DMS 273 (cell line): ENCODE measurements around the gene MYL6.
A peak's percentile ranks its signal among the peaks of the same experiment; 100 is the strongest.

ENCODE experiments used
- DNase-seq: peaks from one replicate; lab custom pipeline; 2025; ENCODE audit not compliant: unreplicated experiment; lab: John Stamatoyannopoulos, UW

The MYL6 gene

DNA sequence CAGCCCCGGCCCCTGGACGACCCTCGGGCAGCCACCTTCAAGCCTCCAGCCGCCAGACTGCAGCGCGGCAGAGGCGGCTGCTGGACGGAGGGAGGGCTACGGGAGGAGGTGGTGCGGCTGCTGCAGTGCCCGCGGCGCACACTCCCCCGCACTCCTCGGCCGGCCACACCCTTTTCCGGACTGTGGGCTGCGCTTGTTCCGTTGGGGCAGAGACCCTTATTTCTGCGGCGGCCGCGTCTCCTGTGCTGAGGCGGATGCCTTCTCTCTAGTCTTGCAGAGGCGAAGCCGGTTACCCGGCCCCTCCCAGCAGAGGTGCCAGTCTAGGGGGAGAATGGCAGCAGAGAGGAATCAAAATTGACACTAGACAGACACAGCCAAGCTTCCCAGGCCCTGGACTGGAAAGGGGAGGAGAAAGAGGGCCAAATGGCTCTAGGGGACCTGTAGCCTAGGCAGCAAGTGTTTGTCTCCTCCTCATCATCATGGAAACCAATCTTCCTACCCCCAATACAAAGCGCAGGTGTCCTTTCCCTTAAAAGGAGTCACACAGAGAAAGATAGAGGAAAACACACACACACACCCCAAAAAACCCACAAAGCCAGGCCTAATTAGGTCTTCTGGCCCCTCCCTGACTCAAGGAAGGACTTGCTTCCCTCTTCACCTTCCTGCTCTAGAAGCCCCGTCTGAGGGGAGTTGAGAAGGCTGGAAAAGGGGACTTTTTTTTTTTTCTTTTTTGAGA lies 28.8 kb upstream of the MYL6 start:
- DNase-seq, result peak; percentile 55

DNA sequence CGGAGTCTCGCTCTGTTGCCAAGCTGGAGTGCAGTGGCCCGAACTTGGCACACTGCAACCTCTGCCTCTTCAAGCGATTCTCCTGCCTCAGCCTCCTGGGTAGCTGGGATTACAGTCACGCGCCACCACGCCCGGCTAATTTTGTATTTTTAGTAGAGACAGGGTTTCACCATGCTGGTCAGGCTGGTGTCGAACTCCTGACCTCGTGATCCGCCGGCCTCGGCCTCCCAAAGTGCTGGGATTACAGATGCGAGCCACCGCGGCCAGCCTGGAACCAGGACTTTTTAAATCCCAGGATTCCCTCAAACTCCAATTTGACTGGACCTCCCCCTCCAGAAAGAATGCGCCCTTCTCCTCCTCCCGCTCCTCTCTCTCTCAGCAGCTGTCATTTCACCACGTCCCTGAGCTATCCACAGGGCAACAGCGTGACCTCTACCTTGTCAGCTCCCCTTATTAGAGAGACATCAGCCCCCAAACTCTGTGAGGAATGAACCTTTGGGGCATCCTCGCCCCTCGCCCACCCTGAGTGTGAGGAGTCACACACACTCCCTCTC lies 28.1 kb upstream of the MYL6 start:
- no peak for DNase-seq

DNA sequence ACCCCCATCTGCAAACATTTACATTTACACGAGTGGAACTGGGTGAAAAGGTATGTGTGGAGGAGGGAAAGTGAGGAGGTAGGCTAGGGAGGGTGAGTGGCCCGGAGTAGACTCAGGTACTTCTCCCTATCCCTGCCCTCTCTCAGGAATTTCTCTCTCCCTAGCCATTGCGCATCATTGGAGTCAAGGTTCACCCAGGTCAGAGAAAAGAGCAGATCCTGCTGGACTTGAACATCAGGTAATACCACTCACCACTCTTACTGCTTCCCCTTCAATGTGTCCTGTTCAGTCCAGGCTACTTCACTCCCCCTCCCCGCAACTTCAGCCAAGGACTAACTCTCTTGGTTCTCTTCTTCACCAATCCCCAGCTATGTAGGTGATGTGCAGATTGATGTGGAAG lies 27.3 kb upstream of the MYL6 start:
- no peak for DNase-seq

DNA sequence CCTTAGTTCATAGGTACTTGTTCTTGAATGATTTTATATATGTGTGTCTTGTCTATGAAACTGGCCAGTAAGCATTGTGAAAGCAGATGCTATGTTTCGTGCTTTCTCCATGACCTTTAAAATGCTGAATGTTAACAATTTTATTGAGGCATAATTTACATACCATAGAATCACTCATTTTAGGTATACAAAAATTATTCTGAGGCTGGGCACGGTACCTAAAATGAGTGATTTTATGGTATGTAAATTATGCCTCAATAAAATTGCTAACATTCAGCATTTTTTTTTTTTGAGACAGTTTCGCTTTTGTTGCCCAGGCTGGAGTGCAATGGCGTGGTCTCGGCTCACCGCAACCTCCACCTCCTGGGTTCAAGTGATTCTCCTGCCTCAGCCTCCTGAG lies 23.3 kb upstream of the MYL6 start:
- DNase-seq, result no peak

DNA sequence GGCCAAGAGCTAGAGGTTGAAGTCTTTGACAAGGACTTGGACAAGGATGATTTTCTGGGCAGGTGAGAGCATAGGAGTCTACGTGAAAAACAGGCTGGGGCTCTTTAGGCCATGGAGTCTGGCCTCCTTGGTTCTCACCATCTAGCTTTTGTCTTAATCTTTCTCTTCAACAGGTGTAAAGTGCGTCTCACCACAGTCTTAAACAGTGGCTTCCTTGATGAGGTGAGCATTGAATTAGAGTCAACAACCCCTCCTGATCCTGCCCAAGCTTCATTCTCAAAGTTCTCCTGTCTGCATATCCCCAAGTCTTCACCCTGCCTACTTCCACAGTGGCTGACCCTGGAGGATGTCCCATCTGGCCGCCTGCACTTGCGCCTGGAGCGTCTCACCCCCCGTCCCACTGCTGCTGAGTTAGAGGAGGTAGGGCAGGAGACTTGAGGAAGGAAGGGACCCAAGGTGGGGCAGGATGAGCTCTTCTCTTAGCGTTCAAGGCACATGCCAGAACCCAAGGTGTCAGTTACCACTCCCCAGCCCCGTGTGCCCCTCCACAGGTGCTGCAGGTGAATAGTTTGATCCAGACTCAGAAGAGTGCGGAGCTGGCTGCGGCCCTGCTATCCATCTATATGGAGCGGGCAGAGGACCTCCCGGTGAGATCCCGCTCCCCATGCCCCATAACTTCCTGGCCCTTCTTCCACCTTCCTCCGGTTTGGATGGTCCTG lies 20.1 kb upstream of the MYL6 start:
- DNase-seq, result no peak

DNA sequence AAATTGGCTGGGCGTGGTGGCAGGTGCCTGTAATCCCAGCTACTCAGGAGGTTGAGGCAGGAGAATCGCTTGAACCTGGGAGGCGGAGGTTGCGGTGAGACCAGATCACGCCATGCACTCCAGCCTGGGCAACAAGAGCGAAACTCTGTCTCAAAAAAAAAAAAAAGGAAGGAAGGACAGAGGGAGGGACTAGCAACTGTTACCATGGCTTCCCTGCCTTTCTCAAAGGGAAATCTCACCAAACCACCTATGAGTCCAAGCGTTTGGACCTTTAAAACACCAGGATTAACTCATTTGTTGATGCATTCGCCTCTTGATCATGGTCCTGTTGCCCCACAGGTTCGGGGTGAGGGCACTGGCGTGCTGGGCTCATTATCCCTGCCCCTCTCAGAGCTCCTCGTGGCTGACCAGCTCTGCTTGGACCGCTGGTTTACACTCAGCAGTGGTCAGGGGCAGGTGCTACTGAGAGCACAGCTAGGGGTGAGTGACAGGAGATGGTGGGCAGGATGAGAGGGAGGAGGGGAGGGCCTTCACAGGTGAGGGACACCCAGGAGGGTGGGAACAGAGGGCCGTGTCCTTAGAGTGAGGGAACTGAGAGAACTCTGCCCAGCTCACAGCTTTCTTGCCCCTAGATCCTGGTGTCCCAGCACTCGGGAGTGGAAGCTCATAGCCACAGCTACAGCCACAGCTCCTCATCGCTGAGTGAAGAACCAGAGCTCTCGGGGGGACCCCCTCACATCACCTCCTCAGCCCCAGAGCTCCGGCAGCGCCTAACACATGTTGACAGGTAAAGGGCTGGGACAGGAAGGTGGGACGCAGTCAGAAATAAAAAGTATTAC lies 16.0 kb upstream of the MYL6 start:
- DNase-seq, result no peak

DNA sequence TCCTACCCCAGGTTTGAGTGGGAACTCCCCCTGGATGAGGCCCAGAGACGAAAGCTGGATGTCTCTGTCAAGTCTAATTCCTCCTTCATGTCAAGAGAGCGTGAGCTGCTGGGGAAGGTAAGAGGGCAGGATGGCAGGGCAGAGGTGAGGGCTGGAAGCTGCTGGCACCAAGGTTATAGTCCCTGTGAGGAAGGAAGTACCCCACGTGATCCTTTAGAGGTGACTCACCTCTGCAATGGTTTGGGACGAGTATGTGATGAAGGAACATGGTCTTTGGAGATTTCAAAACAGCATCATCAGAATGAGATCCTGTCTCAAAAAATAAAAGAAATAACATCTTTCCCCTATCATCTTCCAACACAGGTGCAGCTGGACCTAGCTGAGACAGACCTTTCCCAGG lies 14.9 kb upstream of the MYL6 start:
- no peak for DNase-seq

DNA sequence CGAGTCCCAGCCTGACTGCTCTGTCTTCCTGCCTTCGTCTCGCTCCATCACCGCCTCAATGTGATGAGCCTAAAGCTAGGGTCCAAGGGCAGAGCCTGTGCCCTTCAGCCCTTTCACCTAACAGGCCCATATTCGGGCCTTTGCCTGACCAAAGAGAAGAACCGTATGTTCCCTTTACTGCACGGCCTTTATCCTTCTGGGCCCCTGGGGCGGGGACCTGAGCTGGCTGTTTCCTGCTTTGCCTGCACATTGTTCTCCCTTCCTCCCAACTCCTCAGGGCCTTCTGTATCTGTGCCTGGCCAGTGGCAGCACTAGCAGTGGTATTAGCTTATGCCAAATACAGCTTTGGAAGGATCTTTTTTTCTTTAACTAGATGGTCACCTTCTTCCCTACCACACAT lies 14.3 kb upstream of the MYL6 start:
- no peak for DNase-seq

DNA sequence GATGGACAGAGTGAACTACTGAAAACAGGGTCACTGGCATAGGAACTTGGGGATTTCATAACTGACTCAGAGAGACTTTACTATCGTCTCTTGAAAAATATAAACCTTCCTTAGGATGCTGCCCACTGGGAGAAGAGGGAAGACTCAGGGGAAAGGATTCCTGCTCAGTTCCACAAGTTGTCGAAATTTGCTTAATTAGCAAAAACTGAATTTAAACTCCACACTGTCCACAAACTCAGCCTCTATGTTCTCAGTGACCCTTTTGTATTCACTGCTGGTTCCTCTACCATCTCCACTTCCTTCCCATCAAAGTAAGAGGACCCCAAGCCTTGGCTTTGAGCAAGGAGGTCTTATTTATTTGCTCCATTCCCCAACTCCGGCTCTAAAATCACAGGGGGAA lies 12.9 kb upstream of the MYL6 start:
- no peak for DNase-seq

DNA sequence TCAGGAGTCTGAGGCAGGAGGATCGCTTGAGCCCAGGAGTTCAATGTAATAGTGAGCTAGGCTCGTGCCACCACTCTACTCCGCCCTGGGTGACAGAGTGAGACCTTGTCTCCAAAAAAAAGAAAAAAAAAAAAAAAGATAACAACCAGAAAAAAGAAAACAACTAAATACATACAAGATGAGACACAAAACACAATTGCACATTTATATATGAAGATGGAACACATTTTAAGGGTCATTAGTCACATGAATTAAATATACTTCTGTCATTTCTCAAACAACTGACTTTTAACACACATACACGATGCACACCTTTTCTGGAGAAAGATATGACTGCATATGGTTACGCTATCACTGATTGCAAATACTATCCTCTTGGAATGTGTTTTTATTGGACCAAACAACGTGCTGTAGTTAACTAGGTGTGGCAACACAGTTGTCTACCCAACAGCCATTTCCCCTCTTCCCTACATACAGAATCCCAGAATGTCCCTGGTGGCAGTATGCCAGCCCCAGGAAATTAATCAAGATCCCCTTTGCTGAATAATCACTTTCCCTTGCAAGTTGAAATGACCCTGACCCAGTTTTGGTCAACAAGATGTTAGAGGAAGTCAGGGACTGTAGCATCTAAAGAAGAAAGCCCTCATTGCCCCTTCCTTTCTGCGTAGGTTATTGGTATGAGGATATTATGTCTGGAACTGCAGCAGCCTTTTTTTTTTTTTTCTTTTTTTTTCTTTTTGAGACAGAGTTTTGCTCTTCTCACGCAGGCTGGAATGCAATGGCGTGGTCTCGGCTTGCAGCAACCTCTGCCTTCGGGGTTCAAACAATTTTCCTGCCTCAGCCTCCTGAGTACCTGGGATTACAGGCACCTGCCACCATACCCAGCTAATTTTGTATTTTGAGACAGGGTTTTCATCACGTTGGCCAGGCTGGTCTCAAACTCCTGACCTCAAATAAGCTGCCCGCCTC lies 11.4 kb upstream of the MYL6 start:
- DNase-seq, result peak; percentile 13

DNA sequence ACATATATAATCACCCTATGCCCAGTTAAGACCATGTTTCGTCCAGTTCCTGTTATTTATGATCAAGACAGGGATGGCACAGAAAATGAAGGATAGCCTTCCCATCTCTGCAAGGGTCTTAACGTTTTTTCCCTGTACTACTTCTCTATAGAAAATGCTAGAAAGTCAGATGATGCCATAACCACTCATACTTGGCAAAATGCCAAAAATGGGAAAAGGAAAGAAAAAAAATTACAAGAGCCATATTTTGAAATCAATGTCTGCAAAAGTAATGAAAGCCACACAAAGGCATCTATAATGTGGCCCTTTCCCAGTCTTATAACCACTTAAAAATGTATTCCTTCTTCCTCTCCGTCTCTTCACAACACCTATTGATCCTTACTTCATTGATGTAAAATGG lies 7.6 kb upstream of the MYL6 start:
- peak; percentile 15 for DNase-seq

DNA sequence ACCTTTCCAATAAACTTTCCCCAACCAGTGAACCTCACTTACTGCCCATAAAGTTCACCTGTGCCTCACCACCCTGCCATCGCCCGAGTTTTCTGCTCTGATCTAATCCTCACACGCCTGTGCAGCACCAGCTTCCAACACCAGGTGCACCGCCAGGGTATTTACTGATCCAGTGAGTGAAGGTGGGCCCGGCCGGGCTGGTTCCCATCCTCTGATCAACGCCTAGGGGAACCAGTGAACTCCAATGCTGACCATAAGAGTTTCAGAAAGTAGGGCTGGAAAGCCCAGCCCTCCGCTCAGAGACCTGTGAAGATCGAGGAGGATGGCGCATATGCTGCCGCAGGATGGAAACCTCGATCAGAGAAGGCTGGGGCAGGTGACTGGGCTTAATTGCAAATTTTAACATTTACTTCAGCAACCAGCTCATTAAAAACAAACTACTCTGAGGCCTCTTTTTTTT lies 6.5 kb upstream of the MYL6 start:
- peak; percentile 76 for DNase-seq

DNA sequence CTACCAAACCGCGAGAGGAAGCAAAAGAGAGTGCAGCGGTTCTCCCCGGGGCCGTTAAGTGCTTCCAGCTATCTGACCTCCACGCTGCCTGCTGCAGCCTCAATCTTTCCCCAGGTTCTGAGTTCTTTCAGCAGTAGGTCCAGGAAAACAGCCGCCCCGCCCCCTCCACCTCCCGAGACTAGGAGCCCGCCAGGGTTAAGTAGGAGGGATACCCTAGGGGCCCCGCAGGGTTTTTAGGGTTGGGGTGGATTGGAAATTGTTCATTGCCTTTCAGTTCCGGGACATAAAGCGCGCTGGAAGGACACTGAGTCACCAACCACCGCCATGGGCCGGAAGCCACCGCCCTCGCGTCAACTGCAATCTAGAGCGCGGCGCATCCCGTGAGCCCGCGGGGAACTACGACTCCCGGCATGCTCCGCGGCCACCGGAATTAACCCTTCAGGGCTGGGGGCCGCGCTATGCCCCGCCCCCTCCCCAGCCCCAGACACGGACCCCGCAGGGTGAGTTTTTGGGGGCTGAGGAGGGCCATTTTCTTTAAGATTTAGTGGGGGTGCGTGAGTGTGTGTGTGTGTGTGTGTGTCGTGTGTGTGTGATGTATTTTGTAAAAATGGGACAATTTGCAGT lies 5.9 kb upstream of the MYL6 start, which contains the start of gene MYL6B:
MYL6B (plus strand) TSS at position 456 of the 624 bp plus-strand sequence. CDS start 1,332 bp downstream, outside the sequence.
- DNase-seq, result peak; percentile 93

DNA sequence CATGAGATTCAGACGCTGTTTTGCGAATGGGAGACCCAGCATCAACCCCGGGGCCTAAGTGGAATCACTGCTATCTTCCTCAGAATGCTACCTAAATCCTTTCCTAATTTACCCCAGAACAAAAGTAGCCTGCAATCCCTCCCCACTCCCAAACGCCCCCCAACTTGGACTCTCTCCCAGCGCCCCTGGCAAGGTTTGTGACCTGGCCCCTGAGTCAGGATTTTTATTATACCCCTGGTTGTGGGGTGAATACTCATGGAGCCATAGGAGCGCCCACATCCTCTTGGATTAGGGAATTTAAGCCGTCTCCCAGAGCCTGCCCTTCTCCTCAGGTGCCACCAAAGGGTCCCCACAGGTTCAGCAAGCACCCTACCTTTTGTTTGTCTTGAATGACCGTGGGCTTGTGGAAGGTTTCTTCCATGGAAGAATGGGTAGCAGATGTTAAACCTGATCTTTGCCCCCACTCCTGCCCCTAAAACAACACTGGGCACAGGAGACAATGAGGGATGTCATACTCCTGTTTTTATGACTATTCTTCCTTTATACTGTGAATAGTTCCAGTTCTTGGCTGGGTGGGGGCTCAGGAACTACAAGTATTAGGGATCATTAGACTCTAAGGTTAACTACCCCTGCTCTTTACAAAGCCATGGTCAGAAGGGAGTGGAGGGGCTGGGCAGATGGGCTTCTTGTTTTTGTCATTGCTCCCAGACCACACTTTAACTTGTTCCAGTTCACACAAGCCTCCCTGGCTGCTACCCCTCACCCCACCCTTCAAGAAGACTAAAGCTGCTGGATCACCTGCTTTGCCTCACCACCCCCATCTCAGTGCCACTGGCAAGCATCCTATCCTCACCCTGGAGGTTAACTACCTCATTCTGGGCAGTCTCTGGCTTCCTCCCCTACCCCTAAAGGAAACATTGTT lies 5.1 kb upstream of the MYL6 start:
- no peak for DNase-seq

DNA sequence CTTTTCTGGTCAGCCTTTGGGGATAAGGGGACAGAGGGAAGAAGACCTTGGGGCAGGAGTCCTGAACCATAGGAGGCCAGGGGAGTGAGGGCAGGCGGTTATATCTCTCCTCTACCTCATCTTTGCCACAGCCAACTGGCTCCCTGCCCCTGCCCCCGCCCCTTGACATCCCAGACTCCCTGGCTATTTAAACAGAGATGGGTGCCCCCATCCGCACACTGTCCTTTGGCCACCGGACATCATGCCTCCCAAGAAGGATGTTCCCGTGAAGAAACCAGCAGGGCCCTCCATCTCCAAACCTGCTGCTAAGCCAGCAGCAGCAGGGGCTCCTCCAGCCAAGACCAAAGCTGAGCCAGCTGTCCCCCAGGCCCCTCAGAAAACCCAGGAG lies 4.5 kb upstream of the MYL6 start:
- no peak for DNase-seq

DNA sequence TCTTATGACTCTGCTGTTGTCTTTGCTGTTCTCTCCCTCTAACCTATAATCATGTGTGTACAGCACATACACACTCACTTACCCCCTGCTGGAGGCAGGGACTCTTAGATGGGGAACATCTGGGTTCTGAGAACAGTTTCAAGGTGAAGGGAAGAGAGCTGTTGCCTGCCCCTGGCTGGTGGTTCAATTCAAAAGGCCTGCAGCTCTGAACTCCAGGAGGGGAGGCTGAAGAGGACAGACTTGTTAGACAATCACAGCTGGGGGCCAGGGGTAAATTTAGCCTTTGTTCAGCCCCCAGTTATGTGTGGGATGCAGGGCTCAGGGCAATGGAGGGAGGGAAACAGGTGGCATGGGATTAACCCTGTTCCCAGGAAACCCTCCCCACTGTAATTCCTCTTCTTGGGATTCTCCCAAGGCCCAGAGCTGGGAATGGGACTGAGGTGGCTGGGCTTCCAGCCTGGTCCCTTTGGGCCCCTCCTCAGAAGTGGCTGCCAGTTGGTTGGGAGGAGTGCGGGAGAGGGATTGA lies 3.9 kb upstream of the MYL6 start:
- DNase-seq, result peak; percentile 65

DNA sequence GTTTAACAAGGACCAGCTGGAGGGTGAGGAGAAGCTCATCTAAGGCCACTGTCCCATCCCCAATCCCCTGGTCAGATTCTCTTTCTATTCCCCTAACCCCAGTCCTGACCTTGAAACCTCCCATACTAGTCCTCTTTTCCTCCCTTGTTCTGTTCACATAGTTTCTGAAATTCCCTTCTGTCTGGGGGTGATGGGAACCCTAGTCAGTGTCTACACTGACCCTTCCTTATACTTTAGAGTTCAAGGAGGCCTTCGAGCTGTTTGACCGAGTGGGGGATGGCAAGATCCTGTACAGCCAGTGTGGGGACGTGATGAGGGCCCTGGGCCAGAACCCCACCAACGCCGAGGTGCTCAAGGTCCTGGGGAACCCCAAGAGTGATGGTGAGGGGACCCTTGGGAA lies 3.3 kb upstream of the MYL6 start:
- DNase-seq, result no peak

DNA sequence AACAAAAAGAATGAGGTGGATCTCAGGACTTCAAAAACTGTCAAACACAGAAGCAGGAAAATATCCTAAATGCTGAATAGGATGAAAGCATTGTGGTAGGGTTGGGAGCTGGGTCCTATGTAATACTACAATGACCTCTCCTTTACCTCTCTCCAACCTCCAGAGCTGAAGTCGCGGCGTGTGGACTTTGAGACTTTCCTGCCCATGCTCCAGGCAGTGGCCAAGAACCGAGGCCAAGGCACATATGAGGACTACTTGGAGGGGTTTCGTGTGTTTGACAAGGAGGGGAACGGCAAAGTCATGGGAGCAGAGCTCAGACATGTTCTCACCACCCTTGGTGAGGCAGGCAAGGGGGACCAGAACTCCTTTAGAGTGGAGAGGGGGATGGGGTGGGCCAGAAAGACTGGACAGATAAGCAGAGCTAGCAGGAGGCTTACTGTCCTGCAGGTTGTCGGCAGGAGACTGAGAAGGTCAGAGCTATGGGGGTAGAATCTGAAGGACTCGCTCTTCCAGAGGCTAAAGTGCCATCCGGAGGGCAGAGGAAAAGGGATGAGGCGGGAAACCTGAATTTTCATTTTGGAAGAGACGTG lies 2.8 kb upstream of the MYL6 start:
- no peak for DNase-seq
